Nephron progenitor cell (in vitro differentiated cells): ENCODE measurements around the gene PHRF1.
A peak's percentile ranks its signal among the peaks of the same experiment; 100 is the strongest.

Source experiments
- DNase-seq: peaks from one replicate; pipeline ENCODE4 v3.0.0; 2021
- H3K27ac Mint-ChIP-seq: 2 replicates; pipeline ENCODE4 v1.8.0; 2021; ENCODE audit warnings: mild to moderate bottlenecking, moderate library complexity, mixed read lengths
- H3K27me3 Mint-ChIP-seq: 2 replicates; pipeline ENCODE4 v1.8.0; 2021; ENCODE audit warnings: mild to moderate bottlenecking, low read depth, mixed read lengths; ENCODE audit not compliant: poor library complexity
- H3K36me3 Mint-ChIP-seq: 2 replicates; pipeline ENCODE4 v1.8.0; 2021; ENCODE audit warnings: low read depth, mixed read lengths
- H3K4me1 Mint-ChIP-seq: 2 replicates; pipeline ENCODE4 v1.8.0; 2021; ENCODE audit warnings: mixed read lengths
- H3K4me3 Mint-ChIP-seq: 2 replicates; pipeline ENCODE4 v1.8.0; 2021; ENCODE audit warnings: mild to moderate bottlenecking, moderate library complexity, mixed read lengths
- H3K9me3 Mint-ChIP-seq: 2 replicates; pipeline ENCODE4 v1.8.0; 2021; ENCODE audit warnings: mild to moderate bottlenecking, moderate library complexity, mixed read lengths
- TF ChIP-seq, protein P1 (sequence below): fragments of 200-600 bp; sonication (generic); IDR thresholded peaks from 2 replicates; pipeline ENCODE4 v1.5.0; 2021; ENCODE audit warnings: antibody characterized with exemption

Gene PHRF1

DNA sequence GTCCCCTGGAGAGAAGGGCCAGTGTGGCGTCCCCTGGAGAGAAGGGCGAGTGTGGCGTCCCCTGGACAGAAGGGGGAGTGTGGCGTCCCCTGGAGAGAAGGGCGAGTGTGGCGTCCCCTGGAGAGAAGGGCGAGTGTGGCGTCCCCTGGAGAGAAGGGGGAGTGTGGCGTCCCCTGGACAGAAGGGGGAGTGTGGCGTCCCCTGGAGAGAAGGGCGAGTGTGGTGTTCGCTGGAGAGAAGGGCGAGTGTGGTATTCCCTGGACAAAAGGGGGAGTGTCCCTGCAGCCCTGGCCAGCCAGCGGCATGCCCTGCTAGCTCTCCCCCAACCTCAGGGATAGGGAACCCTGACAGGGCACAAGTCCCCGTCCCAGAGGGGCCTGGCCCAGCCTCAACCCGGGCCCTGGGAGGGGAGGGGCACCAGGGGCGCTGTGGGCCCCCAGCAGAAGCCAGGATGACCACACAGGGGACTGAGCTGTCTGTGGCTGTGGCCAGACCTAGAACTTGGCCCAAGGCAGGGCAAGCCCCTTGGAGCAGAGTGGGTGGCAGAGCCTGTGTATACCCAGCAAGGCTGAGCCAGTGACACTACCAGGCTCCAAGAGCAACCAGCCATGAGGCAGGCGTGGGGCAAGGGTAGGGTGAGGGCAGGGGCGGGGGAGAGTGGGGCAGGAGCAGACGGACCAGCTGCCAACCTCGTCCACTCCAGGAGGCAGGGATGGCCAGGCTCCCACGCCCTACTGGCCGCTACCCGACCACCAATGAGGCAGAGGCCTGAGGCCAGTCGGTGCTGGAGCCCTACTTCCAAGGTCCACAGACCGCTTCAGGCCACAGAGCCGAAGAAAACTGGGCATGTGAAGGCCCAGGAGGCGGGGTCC is 45.1 kb upstream of the PHRF1 start:
- no peak overlapping the region for H3K4me3 Mint-ChIP-seq
- DNase-seq: no peak
- TF ChIP-seq, protein P1, sequence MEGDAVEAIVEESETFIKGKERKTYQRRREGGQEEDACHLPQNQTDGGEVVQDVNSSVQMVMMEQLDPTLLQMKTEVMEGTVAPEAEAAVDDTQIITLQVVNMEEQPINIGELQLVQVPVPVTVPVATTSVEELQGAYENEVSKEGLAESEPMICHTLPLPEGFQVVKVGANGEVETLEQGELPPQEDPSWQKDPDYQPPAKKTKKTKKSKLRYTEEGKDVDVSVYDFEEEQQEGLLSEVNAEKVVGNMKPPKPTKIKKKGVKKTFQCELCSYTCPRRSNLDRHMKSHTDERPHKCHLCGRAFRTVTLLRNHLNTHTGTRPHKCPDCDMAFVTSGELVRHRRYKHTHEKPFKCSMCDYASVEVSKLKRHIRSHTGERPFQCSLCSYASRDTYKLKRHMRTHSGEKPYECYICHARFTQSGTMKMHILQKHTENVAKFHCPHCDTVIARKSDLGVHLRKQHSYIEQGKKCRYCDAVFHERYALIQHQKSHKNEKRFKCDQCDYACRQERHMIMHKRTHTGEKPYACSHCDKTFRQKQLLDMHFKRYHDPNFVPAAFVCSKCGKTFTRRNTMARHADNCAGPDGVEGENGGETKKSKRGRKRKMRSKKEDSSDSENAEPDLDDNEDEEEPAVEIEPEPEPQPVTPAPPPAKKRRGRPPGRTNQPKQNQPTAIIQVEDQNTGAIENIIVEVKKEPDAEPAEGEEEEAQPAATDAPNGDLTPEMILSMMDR: no peak

DNA sequence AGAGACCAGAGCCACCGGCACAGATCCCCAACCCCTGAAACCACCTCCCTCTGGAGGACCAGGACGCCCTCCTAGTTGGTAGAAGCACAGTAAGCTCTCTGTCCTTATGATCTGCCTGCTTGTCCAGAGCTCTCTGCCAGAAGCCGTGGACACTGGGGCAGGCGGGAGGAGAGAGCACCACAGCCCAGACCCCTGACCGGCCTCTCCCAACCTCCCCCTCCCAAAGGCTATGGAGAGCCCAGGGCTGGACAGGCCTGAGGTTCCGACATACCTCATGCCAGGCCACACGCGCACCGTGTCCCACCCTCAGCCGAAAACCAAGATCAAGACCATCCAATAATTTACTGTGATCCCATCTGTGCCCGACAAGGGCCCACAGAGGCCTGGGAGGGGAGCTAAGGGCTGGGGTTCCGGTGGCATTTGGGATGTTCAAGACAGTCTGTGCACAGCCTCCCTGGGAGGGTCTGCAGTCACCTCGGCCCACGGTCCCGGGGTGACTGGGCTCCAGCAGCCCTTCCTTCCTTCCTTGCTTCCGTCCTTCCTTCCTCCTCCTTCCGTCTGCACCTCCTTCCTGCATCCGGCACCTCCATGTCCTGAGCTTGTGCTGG is 44.2 kb upstream of the PHRF1 start:
- no peaks in the 10 kb centered on the region for H3K36me3 Mint-ChIP-seq
- H3K9me3 Mint-ChIP-seq: no peaks in the 10 kb centered on the region
- DNase-seq: no peak
- peaks cover 5% of the 10 kb centered on the region for H3K27me3 Mint-ChIP-seq
- H3K27ac Mint-ChIP-seq: no peak overlapping the region
- TF ChIP-seq, protein P1: no peak
- peaks cover 9% of the 10 kb centered on the region for H3K4me1 Mint-ChIP-seq
- no peak overlapping the region for H3K4me3 Mint-ChIP-seq

More for the DNA sequence above, 45.1 kb upstream of the PHRF1 start:
- H3K9me3 Mint-ChIP-seq: peaks cover 2% of the 10 kb centered on the region
- no peak overlapping the region for H3K27ac Mint-ChIP-seq
- H3K4me1 Mint-ChIP-seq: peaks cover 9% of the 10 kb centered on the region
- no peaks in the 10 kb centered on the region for H3K36me3 Mint-ChIP-seq
- peaks cover 2% of the 10 kb centered on the region for H3K27me3 Mint-ChIP-seq

DNA sequence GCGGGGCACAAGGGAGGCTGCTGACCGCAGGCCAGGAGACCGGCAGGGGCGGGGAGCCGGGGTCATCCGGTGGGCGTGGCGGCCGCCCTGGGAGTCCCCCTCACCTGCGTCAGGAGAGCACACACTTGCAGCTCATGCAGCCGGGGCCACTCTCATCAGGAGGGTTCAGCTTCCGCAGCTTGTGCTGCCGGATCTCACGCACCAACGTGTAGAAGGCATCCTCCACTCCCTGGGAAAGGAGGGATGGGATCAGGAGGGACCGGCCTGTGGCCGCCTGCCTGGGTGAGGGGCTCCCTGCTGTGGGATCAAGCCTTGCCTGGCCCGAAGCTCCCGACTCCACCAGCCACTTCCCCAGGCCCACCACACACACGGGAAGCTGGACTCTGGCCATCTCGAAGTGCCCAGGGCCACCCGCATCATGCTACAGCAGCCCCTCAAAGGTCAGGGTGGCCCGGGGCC is 43.7 kb upstream of the PHRF1 start:
- TF ChIP-seq, protein P1: no peak
- no peak overlapping the region for H3K4me3 Mint-ChIP-seq
- H3K27me3 Mint-ChIP-seq: peaks cover 9% of the 10 kb centered on the region
- no peak overlapping the region for H3K27ac Mint-ChIP-seq
- H3K4me1 Mint-ChIP-seq: peaks cover 9% of the 10 kb centered on the region
- no peaks in the 10 kb centered on the region for H3K36me3 Mint-ChIP-seq
- no peaks in the 10 kb centered on the region for H3K9me3 Mint-ChIP-seq
- no peak for DNase-seq

DNA sequence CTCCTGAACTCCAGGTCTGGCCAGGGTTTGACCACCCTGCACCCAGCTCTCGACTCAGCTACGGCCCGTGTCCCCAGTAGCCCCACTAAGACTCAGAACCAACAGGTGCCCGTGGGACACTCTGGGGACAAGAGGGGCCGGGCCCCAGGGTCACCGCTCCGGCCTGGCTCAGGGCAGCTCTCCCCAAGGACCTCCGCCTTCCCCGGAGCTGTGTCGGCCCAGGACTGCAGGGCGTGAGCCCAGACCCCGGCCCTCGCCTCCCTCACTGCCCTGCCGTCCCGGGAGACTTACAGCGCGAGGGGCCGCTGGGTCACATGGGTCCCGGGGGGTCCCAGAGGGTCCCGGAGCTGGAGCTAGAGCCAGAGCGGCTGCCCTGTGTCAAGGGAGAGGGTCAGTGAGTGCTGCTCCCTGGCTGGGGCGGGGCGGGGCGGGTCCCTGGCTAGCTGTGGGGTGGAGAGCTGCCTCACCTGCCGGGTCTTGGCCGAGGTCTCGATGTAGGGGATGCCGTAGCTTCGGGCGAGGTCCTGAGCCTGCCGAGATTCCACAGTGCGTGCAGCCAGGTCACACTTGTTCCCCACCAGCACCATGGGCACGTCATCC is 43.2 kb upstream of the PHRF1 start:
- Mint-ChIP-seq H3K4me3 (peak overlapping the region; percentile 38), H3K27me3 (peaks cover 15% of the 10 kb centered on the region), H3K9me3 (no peaks in the 10 kb centered on the region), H3K4me1 (peaks cover 14% of the 10 kb centered on the region), H3K36me3 (no peaks in the 10 kb centered on the region), H3K27ac (no peak overlapping the region)
- no peak for DNase-seq
- TF ChIP-seq, protein P1: no peak

GRCh38 chr11:533586-534395 is 42.5 kb upstream of the PHRF1 start:
- Mint-ChIP-seq H3K9me3 (no peaks in the 10 kb centered on the region), H3K4me1 (peaks cover 18% of the 10 kb centered on the region), H3K36me3 (no peaks in the 10 kb centered on the region), H3K27ac (no peak overlapping the region), H3K27me3 (peaks cover 22% of the 10 kb centered on the region), H3K4me3 (peak overlapping the region; percentile 38)
- TF ChIP-seq, protein P1: no peak
- no peak for DNase-seq
